T-helper 17 cell (primary cell): Measurements from ENCODE around the gene SMIM29. TPM values are rescaled to one million over a fixed set of nuclear protein-coding genes. Genes with fewer than 3 reads are reported as not detected.
"Not testable (repeated sequence)": the region's sequence is repeated elsewhere in the genome, so short reads cannot be mapped to it uniquely, and the experiment has no call there.

Experiments
- ATAC-seq: fragments of 150-1000 bp; cut with Tn5 transposase; 2 replicates; pipeline ENCODE4 v1.10.0; 2021; ENCODE audit warnings: mild to moderate bottlenecking, moderate library complexity
- DNase-seq, 3 donors: peaks; one replicate each; pipeline versions ENCODE4 v3.0.0 to v3.0.0-alpha.2; 2020 to 2021
- H3K9me3 ChIP-seq: one replicate; pipeline ENCODE4 v1.7.0; 2013; ENCODE audit warnings: low read length, mild to moderate bottlenecking; ENCODE audit not compliant: control insufficient read depth, poor library complexity, severe bottlenecking
- H3K27ac Mint-ChIP-seq: one replicate; pipeline ENCODE4 v1.8.0; 2022; ENCODE audit warnings: mild to moderate bottlenecking, moderate library complexity, mixed read lengths
- H3K27me3 Mint-ChIP-seq: one replicate; pipeline ENCODE4 v1.8.0; 2022; ENCODE audit warnings: mixed read lengths
- H3K36me3 Mint-ChIP-seq: one replicate; pipeline ENCODE4 v1.8.0; 2022; ENCODE audit warnings: low read depth, mixed read lengths
- H3K4me1 Mint-ChIP-seq: one replicate; pipeline ENCODE4 v1.8.0; 2022; ENCODE audit warnings: mild to moderate bottlenecking, mixed read lengths
- H3K4me3 Mint-ChIP-seq: one replicate; pipeline ENCODE4 v1.8.0; 2022; ENCODE audit warnings: mild to moderate bottlenecking, moderate library complexity, mixed read lengths
- total RNA-seq, 4 donors: library from RNA in 2 of 4; stranded (reverse) in 2 of 4; gene quantifications; one replicate each; pipeline ENCODE4 v1.2.3 and lab custom pipeline; 2022 to 2026

Gene SMIM29
- total RNA-seq, 2 donors from 2014 or later, result 24.3 to 29.2 TPM

DNA sequence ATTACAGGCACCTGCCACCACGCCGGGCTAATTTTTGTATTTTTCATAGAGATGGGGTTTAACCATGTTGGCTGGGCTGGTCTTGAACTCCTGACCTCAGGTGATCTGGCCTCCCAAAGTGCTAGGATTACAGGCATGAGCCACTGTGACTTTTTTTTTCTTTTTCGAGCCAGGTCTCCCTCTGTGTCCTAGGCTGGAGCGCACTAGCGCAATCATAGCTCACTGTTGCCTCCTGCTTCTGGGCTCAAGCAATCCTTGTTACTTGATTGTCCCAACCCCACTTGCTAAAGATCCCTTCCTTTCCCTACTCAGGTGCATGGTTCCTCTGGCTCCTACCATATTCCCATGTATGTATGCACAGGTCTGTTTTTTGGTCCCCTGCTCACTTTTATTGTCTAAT lies 27.4 kb upstream of the SMIM29 start:
- DNase-seq, result no peak
- Mint-ChIP-seq H3K36me3 (peaks cover 5% of the 10 kb centered on the region), H3K4me1 (peaks cover 20% of the 10 kb centered on the region), H3K27ac (peak overlapping the region; percentile 83), H3K27me3 (no peaks in the 10 kb centered on the region), H3K4me3 (no peak overlapping the region)
- no peaks in the 10 kb centered on the region for H3K9me3 ChIP-seq
- no peak for ATAC-seq

DNA sequence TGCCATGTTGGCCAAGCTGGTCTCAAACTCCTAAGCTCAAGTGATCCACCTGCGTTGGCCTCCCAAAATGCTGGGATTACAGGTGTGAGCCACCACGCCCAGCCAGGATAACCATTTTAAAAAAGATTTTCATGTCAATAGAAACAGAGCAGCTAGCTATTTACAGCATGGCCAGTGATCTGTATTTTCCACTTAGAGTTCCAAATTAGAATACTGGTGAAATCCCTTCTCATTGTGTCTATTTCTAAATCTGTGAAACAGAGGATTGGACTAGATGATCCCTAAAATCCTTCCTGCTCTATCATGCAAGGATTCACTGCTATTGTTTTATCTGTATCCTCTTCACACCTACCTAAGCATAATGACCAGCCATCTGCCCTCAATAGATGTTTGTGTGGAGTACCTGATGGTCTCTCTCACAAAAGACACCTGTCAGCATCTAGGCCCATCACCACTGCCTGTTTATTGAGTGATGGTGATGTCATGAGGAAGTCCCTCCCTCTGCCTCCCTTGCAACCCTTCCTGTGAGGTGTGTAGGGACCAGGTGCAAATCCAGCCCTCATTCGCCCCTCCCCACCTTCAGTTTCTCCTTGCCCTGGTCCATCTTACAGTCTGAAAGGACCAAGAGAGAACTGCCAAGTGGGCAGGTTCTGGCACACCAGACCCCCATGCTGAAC lies 26.5 kb upstream of the SMIM29 start:
- no peak for DNase-seq
- H3K36me3 Mint-ChIP-seq, result peaks cover 5% of the 10 kb centered on the region
- no peaks in the 10 kb centered on the region for H3K9me3 ChIP-seq
- no peaks in the 10 kb centered on the region for H3K27me3 Mint-ChIP-seq
- H3K4me1 Mint-ChIP-seq, result peaks cover 20% of the 10 kb centered on the region
- H3K27ac Mint-ChIP-seq, result peak overlapping the region; percentile 83
- no peak for ATAC-seq
- no peak overlapping the region for H3K4me3 Mint-ChIP-seq

DNA sequence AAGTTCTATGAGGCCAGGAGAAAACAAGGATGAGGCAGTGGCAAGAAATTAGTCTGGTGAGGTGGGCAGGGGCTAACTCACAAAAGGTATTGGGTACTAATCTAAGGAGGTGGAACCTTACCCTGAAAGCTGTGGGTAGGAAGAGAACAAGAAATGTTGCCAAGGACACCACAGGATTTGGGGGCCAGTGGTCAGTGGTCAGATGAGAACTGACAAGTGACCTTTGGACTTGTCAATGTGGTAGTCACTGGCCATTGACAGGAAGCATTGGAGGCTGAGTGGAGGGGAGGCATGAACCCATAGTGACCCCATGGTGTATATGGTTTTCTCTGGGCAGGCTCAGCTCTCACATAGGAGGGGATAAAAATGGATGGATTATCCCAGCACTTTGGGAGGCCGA lies 25.3 kb upstream of the SMIM29 start:
- Mint-ChIP-seq H3K4me3 (no peak overlapping the region), H3K36me3 (peaks cover under 1% of the 10 kb centered on the region), H3K27me3 (no peaks in the 10 kb centered on the region), H3K4me1 (peaks cover 15% of the 10 kb centered on the region), H3K27ac (no peak overlapping the region)
- H3K9me3 ChIP-seq, result no peaks in the 10 kb centered on the region
- ATAC-seq, result no peak
- no peak for DNase-seq

DNA sequence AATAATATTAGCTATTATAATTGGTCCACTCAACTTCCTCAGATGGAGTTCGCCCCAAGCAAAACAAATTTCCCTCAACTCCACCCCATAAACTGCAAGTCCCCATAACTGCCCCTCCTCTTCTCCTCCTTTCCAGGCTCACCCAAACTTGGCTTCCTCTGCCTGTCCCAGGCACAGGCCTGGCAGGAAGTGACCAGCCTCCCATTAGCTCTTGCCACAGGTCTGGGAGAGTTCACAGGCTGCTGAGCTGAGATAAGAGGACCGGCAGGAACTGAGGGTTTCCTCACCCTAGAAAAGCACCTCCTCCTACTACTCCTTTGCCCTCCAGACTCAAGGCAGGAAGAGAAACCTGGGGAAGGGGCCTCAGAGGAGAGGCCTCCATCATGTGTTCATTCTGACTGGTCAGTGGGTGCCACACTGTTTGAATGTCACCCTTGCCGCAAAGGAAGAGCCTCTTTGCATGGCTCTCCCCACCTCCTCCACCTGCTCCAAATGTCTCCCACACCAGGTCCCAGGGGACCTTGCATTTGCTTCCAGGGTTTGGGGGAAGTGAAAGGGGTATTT lies 24.5 kb upstream of the SMIM29 start:
- ATAC-seq, result no peak
- Mint-ChIP-seq H3K27me3 (no peaks in the 10 kb centered on the region), H3K4me1 (peaks cover 15% of the 10 kb centered on the region), H3K36me3 (no peaks in the 10 kb centered on the region), H3K27ac (peak overlapping the region; percentile 21), H3K4me3 (no peak overlapping the region)
- H3K9me3 ChIP-seq, result no peaks in the 10 kb centered on the region
- no peak for DNase-seq

DNA sequence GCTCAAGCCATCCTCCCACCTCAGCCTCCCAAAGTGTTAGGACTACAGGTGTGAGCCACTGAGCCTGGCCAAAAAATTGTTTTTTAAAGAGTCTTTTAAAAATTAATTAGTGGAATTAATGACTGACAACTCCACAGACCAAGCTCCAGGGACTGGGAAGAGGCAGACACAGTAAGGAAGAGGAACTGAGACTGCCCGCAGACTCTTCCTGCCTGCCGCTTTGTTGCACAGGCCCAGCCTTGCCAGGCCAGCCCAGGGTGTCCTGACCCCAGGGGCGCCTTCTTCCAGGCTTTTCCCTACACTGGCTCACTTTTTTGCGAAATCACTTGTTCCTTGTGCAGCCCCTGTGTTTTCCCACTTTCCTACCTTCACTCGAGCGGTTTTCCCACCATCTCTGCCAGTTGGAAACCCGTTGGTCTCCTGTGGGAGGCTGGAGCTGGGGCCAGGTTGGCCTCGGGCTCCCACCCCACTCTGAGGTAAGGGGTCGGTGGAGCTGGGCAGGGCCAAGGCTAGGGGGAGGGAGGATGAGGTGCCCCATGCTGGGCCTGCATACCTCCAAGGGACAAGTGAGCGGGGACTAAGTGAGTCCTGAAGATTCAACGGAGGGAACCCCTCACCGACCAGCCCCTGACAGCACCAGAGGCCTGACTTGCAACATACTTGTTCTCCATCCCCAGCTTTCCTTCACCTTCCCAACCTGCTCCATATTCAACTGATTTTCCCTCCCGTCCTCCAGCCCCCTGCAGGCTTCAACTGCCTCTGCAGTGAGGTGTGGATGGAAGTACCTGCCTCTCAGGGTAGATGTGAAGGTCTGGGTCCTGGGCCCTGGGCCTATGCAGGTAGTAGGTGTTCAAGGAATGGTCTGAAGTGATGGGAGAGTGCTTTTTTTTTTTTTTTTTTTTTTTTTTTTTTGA lies 23.5 kb upstream of the SMIM29 start:
- Mint-ChIP-seq H3K4me1 (peaks cover 11% of the 10 kb centered on the region), H3K27ac (no peak overlapping the region), H3K27me3 (no peaks in the 10 kb centered on the region), H3K36me3 (no peaks in the 10 kb centered on the region), H3K4me3 (no peak overlapping the region)
- ATAC-seq (no peak), DNase-seq (no peak)
- H3K9me3 ChIP-seq, result no peaks in the 10 kb centered on the region

DNA sequence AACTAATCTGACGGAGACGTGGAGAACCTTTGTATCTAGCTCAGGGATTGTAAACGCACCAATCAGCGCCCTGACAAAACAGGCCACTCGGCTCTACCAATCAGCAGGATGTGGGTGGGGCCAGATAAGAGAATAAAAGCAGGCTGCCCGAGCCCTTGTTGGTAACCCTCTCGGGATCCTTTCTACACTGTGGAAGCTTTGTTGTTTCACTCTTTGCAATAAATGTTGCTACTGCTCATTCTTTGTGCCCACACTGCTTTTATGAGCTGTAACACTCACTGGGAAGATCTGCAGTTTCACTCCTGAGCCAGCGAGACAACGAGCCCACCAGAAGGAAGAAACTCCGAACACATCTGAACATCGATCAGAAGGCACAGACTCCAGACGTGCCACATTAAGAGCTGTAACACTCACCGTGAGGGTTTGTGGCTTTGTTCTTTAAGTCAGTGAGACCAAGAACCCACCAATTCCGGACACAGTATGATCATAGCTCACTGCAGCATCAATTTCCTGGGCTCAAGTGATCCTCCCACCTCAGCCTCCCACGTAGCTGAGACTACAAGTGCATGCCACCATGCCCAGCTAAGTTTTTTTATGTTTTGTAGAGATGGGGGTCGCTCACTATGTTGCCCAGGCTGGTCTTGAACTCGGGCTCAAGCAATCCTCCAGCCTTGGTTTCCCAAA lies 21.0 kb upstream of the SMIM29 start:
- H3K4me3 Mint-ChIP-seq, H3K36me3 Mint-ChIP-seq, H3K27ac Mint-ChIP-seq, H3K9me3 ChIP-seq, DNase-seq, H3K27me3 Mint-ChIP-seq, ATAC-seq, H3K4me1 Mint-ChIP-seq: not testable (repeated sequence)

DNA sequence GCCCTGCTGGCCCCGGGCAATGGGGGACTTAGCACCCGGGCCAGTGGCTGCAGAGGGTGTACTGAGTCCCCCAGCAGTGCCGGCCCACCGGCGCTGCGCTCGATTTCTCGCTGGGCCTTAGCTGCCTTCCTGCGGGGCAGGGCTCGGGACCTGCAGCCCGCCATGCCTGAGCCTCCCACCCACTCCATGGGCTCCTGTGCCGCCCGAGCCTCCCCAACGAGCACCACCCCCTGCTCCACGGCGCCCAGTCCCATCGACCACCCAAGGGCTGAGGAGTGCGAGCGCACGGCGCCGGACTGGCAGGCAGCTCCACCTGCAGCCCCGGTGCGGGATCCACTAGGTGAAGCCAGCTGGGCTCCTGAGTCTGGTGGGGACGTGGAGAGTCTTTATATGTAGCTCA lies 20.3 kb upstream of the SMIM29 start:
- not testable (repeated sequence) for H3K27me3 Mint-ChIP-seq, ATAC-seq, H3K4me3 Mint-ChIP-seq, H3K9me3 ChIP-seq, H3K4me1 Mint-ChIP-seq, H3K36me3 Mint-ChIP-seq, H3K27ac Mint-ChIP-seq, DNase-seq

DNA sequence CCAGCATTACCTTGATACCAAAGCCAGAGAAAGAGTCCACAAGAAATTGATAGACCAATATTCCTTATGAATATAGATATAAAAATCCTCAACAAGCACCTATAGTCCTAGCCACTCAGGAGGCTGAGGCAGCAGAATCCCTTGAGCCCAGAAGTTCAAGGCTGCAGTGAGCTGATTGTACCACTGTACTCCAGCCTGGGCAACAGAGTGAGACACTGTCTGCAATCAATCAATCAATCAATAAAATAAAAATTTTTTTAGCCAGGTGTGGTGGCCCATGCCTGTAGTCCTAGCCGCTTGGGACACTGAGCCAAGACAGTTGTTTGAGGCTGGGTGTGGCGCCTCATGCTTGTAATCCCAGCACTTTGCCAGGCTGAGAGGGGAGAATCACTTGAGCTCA lies 18.9 kb upstream of the SMIM29 start:
- no peaks in the 10 kb centered on the region for H3K9me3 ChIP-seq
- Mint-ChIP-seq H3K27me3 (no peaks in the 10 kb centered on the region), H3K4me1 (no peaks in the 10 kb centered on the region), H3K4me3 (no peak overlapping the region), H3K27ac (no peak overlapping the region), H3K36me3 (no peaks in the 10 kb centered on the region)
- ATAC-seq, result no peak
- no peak for DNase-seq

DNA sequence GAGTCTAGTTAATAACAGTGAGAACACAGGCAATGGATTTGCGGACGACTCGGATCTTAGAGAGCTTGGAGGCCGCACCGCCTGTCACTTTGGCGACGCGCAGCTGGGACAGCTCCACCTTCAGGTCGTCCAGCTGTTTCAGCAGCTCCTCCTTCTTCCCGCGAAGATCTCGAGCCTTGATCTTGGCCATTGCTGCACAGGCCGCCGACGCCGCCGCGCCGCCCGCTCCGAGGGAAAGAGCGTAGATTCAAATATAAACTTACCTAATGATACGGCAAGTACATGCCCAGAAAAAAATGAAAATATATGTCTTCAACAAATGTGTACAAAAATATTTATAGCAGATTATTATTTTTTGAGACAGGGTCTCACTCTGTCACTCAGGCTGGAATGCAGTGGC lies 14.7 kb upstream of the SMIM29 start:
- not testable (repeated sequence) for H3K4me1 Mint-ChIP-seq, H3K9me3 ChIP-seq, ATAC-seq

DNA sequence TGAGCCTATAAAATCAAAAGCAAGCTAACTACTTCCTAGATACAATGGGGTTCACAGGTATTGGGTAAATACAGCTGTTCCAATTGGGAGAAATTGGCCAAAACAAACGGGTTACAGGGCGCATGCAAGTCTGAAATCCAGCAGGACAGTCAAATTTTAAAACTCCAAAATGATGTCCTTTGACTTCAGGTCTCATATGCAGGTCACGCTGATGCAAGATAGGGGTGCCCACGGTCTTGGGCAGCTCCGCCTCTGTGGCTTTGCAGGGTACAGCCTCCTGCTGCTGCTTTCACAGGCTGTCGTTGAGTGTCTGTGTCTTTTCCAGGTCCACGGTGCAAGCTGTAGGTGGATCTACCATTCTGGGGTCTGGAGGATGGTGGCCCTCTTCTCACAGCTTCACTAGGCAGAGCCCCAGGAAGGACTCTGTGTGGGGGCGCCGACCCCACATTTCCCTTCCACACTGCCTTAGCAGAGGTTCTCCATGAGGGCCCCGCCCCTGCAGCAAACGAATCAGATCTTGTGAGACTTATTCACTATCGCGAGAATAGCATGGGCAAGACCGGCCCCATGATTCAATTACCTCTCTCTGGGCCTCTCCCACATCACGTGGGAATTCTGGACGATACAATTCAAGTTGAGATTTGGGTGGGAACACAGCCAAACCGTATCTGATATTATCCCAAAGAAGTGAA lies 11.9 kb upstream of the SMIM29 start:
- ATAC-seq, result no peak

More for the DNA sequence above, 14.7 kb upstream of the SMIM29 start:
- not testable (repeated sequence) for DNase-seq, H3K36me3 Mint-ChIP-seq, H3K27ac Mint-ChIP-seq, H3K4me3 Mint-ChIP-seq, H3K27me3 Mint-ChIP-seq

DNA sequence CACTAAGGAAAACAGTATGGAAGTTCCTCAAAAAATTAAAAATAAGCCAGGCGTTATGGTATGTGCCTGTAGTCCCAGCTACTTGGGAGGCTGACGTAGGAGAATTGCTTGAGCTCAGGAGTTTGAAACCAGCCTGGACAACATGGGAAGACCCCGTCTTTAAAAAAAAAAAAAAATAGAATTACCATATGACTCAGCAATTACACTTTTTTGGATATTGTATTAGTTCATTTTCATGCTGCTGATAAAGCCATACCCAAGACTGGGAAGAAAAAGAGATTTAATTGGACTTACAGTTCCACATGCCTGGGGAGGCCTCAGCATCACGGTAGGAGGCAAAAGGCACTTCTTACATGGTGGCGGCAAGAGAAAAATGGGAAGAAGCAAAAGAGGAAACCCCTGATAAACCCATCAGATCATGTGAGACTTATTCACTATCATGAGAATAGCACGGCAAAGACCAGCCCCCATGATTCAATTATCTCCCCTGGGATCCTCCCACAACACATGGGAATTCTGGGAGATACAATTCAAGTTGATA lies 10.8 kb upstream of the SMIM29 start:
- ATAC-seq, result no peak
- Mint-ChIP-seq H3K27me3 (no peaks in the 10 kb centered on the region), H3K4me1 (no peaks in the 10 kb centered on the region), H3K36me3 (no peaks in the 10 kb centered on the region), H3K27ac (no peak overlapping the region), H3K4me3 (no peak overlapping the region)
- no peak for DNase-seq
- no peaks in the 10 kb centered on the region for H3K9me3 ChIP-seq

More for the DNA sequence above, 11.9 kb upstream of the SMIM29 start:
- DNase-seq, result no peak
- H3K27ac Mint-ChIP-seq, result no peak overlapping the region
- H3K4me3 Mint-ChIP-seq, result no peak overlapping the region
- no peaks in the 10 kb centered on the region for H3K27me3 Mint-ChIP-seq
- no peaks in the 10 kb centered on the region for H3K9me3 ChIP-seq
- no peaks in the 10 kb centered on the region for H3K36me3 Mint-ChIP-seq
- H3K4me1 Mint-ChIP-seq, result no peaks in the 10 kb centered on the region

DNA sequence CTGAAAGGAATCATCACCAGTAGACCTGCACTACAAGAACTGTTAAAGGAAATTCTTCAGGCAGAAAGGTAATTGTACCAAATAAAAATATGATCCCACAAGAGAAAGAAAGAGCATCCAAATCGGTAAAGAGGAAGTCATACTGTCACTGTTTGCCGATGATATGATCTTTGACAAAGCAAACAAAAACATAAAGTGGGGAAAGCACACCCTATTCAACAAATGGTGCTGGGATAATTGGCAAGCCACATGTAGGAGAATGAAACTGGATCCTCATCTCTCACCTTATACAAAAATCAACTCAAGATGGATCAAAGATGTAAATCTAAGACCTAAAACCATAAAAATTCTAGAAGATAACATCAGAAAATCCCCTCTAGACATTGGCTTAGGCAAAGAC lies 3.6 kb upstream of the SMIM29 start:
- not testable (repeated sequence) for H3K27me3 Mint-ChIP-seq

More for the DNA sequence above, 3.6 kb upstream of the SMIM29 start:
- H3K27ac Mint-ChIP-seq, H3K9me3 ChIP-seq, DNase-seq, H3K36me3 Mint-ChIP-seq, H3K4me3 Mint-ChIP-seq, ATAC-seq: not testable (repeated sequence)
- peaks cover 13% of the 10 kb centered on the region for H3K4me1 Mint-ChIP-seq
